GM12891 (cell line): ENCODE results near the gene CA12.

Source experiments
- POLR2A ChIP-seq: IDR thresholded peaks from 2 replicates; pipeline ENCODE4 v1.6.1; 2011; ENCODE audit warnings: low read depth, low read length, control low read depth
- POLR2AphosphoS5 ChIP-seq: IDR thresholded peaks from 2 replicates; pipeline ENCODE4 v1.6.1; 2011; ENCODE audit warnings: low read depth, low read length, control low read depth

- TF ChIP-seq POLR2A: no peak
- no peak for TF ChIP-seq POLR2AphosphoS5
These were observed 30.5 kb downstream of the CA12 start for GRCh38 chr15:63351170-63351569.
